HG02981 (cell line): Measurements from ENCODE around the gene FGF6.
"Not testable (repeated sequence)": the region's sequence is repeated elsewhere in the genome, so short reads cannot be mapped to it uniquely, and the experiment has no call there.

Experiments
- ATAC-seq: cut with Tn5 transposase; IDR thresholded peaks from one replicate; pipeline ENCODE4 v1.9.1; 2021; ENCODE audit warnings: mild to moderate bottlenecking, moderate library complexity; ENCODE audit not compliant: unreplicated experiment

The FGF6 gene

DNA sequence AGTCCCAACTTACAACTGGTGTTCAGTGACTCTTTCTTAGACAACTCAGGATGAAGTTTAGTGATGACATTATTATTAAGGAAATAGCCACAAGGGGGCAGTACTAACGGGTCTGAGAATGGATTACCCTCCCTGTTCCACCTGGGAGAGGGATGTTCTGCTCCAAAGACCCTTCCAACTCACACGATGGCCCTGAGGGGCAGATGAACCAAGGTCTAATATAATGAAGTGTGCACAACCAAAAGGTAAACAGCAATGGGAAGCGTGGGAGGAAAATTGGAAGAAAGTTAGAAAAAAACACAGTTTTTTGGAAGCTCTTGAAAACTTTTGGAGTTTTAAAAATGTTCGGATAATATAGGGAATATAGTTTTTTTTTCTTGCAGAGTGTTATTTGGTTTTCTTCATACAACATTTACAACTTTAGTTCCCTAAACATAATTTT, 24.0 kb downstream of the FGF6 start:
- ATAC-seq, result no peak

DNA sequence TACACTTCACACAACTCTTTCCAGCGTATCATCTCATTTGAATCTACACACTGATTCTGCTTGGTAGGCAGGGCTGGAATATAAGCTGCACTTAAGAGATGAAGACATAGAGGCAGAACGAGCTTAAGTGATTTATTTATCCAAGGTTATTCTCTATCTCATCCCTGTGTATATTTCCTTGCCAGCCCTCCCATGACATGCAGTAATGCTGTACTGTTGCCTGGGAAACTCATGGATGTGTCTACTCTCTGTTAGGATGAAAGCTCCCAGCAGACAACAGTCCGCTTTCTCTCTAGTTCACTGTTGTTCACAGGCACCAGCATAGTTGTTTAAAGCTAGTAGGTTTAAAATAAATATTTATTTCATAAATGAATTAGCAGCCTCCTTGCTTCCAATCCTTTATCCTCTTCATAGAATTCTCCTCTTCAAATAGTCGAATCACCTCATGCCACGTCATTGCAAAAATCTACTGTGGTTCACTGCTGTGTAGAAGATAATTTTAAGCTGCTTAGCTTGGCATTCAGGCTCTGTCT, 25.4 kb downstream of the FGF6 start:
- ATAC-seq, result no peak

GRCh38 chr12:4418913-4419312, 26.7 kb downstream of the FGF6 start:
- ATAC-seq, result no peak

GRCh38 chr12:4417936-4418335, 27.7 kb downstream of the FGF6 start:
- ATAC-seq, result no peak

DNA sequence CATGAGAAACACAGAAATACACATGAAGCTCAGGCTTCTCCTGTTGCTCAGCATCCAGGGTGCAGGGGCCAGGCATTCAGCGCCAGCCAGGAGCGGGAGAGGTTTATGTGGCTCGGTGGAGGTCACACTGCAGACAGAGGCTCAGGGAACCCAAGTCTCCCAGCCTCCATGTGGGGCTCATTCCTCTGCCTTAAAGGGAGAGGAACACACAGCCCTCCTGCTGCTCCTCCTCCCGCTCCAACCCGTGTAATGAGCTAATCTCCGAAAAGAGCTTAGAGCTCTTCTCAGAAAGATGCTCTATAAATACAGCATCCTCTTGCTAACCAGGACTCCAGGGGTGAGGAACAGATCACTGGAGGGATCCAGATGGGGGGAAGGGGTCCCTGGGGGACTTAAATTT, 28.2 kb downstream of the FGF6 start:
- no peak for ATAC-seq

GRCh38 chr12:4416276-4416675, 29.3 kb downstream of the FGF6 start:
- ATAC-seq, result no peak

- ATAC-seq, result no peak
These were observed 33.1 kb downstream of the FGF6 start for GRCh38 chr12:4412465-4412864.

DNA sequence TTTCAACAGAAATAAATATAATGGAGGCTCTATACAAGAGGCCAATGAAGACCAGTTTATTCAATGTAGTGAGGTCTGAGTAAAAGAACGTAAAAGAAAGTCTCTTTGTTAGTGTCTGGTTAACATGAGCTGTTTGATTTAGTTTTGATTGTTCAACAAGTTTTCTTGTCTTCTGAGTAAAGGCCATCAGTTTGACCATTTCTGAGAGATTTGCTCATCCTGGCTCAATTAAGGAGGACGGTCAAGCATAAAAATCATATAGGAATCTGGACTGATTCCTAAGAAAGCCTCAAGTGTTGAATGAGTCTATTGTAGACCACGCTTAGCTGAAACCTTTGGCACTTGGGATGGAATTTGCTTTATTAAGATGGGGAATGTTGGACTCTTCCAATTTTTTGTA, 33.6 kb downstream of the FGF6 start:
- ATAC-seq, result no peak

GRCh38 chr12:4407136-4407535, 38.5 kb downstream of the FGF6 start:
- no peak for ATAC-seq

DNA sequence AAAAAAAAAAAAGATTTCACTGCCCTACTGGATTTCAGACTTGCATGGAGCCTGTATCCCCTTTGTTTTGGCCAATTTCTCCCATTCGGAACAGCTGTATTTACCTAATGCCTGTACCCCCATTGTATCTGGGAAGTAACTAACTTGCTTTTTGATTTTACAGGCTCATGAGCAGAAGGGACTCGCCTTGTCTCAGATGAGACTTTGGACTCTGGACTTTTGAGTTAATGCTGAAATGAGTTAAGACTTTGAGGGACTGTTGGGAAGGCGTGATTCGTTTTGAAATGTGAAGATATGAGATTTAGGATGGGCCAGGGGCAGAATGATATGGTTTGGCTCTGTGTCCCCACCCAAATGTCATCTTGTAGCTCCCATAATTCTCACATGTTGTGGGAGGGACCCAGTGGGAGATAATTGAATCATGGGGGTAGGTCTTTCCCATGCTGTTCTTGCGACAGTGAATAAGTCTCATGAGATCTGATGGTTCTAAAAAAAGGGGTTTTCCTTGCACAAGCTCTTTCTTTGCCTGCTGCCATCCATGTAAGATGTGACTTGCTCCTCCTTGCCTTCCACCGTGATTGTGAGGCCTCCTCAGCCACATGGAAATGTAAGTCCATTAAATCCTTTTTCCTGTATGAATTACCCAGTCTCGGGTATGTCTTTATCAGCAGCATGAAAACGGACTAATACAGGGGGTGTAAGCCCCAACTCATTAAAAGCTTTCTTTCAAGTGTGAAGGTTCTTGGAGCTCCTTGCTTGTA, 40.6 kb downstream of the FGF6 start:
- ATAC-seq, result not testable (repeated sequence)

DNA sequence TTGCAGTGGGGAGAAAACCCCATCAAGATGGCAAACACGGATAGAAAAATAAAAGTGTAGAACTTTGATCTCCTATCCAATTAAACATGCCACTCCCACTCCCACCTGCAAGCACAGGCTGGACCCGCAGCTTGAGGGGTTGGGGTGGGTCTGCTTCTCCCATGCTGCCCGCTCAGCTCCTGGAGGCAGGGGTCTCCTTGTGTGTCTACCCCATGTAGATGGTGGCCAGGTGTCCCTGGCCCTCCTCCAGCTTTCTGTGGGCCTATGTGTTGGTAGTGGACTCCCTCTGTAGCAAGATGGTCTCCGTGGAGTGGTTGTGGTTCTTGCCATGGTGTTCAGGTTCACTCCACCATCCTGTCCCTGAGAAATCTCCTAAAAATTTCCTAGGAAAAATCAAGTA, 42.6 kb downstream of the FGF6 start:
- no peak for ATAC-seq

- ATAC-seq, result no peak
These were observed 44.5 kb downstream of the FGF6 start for GRCh38 chr12:4401117-4401516.

- ATAC-seq, result no peak
These were observed 49.8 kb downstream of the FGF6 start for GRCh38 chr12:4395818-4396217.

- ATAC-seq, result no peak
These were observed 52.4 kb downstream of the FGF6 start for GRCh38 chr12:4393211-4393610.

DNA sequence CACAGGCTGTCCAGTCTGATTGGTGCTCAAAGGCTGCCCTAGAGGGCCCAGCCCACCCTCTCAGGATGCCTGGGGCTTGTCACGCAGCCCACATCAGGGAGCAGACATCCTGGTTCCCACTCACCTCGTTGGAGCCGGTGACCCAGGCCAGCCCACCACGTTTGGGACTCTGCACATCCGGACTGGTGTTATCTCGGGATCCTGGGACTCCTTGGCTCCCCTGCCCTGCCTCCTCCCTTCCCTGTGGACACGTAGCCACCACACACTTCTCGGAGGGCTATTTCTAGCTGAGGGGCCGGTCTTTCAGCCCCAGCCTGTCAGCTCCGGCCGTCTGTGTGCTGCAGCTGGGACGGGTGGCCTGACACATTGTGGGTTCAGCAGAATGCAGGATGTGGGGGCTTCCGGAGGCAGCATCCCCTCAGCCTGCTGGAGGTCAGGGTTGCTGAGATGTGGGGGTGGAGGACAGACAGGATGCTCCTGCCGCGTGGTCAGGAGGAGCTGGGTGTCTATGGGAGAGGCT, 53.3 kb downstream of the FGF6 start:
- no peak for ATAC-seq

DNA sequence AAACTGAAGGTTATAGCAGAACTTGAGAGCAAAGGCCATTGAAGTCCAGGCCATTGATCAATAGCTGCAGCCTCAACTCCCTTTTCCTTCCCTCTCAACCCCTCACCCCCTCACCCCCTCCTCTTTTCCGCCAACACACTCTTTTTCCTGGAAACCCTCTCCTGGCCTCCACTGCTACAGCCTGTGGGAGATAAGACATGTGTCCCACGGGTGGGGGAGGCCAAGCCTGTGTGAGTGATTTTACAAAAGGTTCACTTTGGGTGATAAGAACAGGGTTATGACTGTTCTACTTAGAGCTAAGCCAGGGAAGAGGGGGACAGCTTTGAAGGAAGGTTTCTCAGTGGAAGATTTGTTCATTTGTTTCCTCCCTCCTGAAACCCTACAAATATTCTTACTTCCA, 57.0 kb downstream of the FGF6 start:
- no peak for ATAC-seq

DNA sequence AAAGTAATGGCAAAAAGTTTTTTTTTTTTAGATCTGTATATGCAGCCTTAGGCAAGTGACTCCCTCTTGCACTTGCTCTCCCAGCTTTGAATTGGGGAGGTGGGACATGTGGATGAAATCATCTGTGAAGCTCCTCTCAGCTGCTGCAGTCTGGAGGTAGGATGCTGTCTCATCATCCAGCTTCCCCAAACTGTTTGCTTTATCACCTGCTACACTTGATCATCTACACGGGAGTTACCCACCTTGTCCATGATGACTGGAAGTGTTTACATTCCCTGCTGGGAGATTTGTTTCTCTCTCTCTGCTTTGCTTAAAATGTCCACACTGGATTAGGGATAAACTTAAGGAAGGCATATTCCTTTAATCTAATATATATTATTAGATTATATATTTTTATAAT, 57.6 kb downstream of the FGF6 start:
- ATAC-seq, result no peak

GRCh38 chr12:4387607-4388006, 58.0 kb downstream of the FGF6 start:
- ATAC-seq, result no peak

DNA sequence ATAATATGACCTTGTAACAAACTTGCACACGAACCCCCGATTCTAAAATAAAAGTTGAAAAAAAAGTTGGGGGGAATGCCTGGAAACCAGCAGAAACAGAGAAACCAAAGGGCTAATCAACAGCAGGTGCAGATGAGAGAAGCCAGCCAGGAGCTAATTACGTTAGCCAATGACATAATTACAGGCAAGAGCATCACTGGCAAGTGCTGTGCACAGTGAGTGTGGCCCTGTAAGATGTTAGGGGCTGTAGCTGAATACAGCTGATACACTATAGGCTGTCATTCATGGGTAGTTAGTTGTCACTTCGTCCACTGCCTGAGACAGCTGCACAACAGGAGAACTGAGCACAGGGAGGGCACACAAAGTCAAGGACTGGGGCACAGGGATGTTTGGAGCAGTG, 58.8 kb downstream of the FGF6 start:
- ATAC-seq, result no peak
